Right renal cortex interstitium (tissue), 3 donors: ENCODE data around the gene DCDC1. TPM values are rescaled to one million over a fixed set of nuclear protein-coding genes. Genes with fewer than 3 reads are reported as not detected.

Experiments used
- DNase-seq, 3 donors: peaks; one replicate each; pipeline ENCODE4 v3.0.0-alpha.2; 2013; ENCODE audit warnings: low read depth in 3 of 3, low spot score in 2 of 3
- polyA plus RNA-seq, 3 donors: library from polyadenylated mRNA; unstranded; fragments of 120-200 nt; gene quantifications; one replicate each; pipeline ENCODE4 v1.2.1, GENCODE V29; 2013; ENCODE audit not compliant: insufficient read length in 3 of 3

DCDC1 gene
- polyA plus RNA-seq, 3 donors = 3.4 to 4.7 (median 3.6) TPM

GRCh38 chr11:30921811-30922210 lies 447.7 kb downstream of the DCDC1 start:
- no peak for DNase-seq

- no peak for DNase-seq
These were observed 450.0 kb downstream of the DCDC1 start for GRCh38 chr11:30919389-30920152.

- peak; percentile 38 to 49 (median 47) for DNase-seq
These were observed 451.6 kb downstream of the DCDC1 start for GRCh38 chr11:30917859-30918478.

- no peak for DNase-seq
These were observed 452.3 kb downstream of the DCDC1 start for GRCh38 chr11:30917266-30917665.

GRCh38 chr11:30916764-30917163 lies 452.8 kb downstream of the DCDC1 start:
- no peak for DNase-seq

GRCh38 chr11:30914143-30914762 lies 455.3 kb downstream of the DCDC1 start:
- peak in 1 of 3 donors; percentile 25 for DNase-seq

GRCh38 chr11:30911247-30911646 lies 458.3 kb downstream of the DCDC1 start:
- no peak for DNase-seq

- DNase-seq = no peak
These were observed 460.7 kb downstream of the DCDC1 start for GRCh38 chr11:30908857-30909256.

- DNase-seq = no peak
These were observed 461.3 kb downstream of the DCDC1 start for GRCh38 chr11:30908272-30908671.

- no peak for DNase-seq
These were observed 466.6 kb downstream of the DCDC1 start for GRCh38 chr11:30902929-30903328.

- DNase-seq = no peak
These were observed 474.5 kb downstream of the DCDC1 start for GRCh38 chr11:30895046-30895445.

GRCh38 chr11:30893318-30893717 lies 476.2 kb downstream of the DCDC1 start:
- no peak for DNase-seq

GRCh38 chr11:30889143-30889794 lies 480.3 kb downstream of the DCDC1 start:
- no peak for DNase-seq

GRCh38 chr11:30879322-30880005 lies 490.1 kb downstream of the DCDC1 start:
- DNase-seq = no peak

GRCh38 chr11:30878400-30878799 lies 491.1 kb downstream of the DCDC1 start:
- no peak for DNase-seq

- no peak for DNase-seq
These were observed 492.7 kb downstream of the DCDC1 start for GRCh38 chr11:30876663-30877396.

- no peak for DNase-seq
These were observed 493.3 kb downstream of the DCDC1 start for GRCh38 chr11:30876228-30876627.

GRCh38 chr11:30875806-30876205 lies 493.7 kb downstream of the DCDC1 start:
- no peak for DNase-seq

- no peak for DNase-seq
These were observed 495.5 kb downstream of the DCDC1 start for GRCh38 chr11:30873924-30874610.
